GM21825 (cell line): ENCODE measurements around the gene NAPG.
"Not testable (repeated sequence)": the region's sequence is repeated elsewhere in the genome, so short reads cannot be mapped to it uniquely, and the experiment has no call there.

Source experiments
- ATAC-seq: cut with Tn5 transposase; IDR thresholded peaks from one replicate; pipeline ENCODE4 v1.9.1; 2021; ENCODE audit warnings: mild to moderate bottlenecking, moderate library complexity; ENCODE audit not compliant: unreplicated experiment

Gene NAPG

GRCh38 chr18:10525697-10526560 lies at the start of gene NAPG:
Gene NAPG, plus strand, starts transcription at chr18:10526027. Its CDS starts 76 bp downstream, at chr18:10526103.
- ATAC-seq, result peak; percentile 74

GRCh38 chr18:10476338-10476791 lies 49.5 kb upstream of the NAPG start:
- ATAC-seq, result no peak

- ATAC-seq, result no peak
Measured at GRCh38 chr18:10477121-10477862, 48.5 kb upstream of the NAPG start.

GRCh38 chr18:10477863-10478260 lies 48.0 kb upstream of the NAPG start:
- ATAC-seq, result no peak

- ATAC-seq, result no peak
Measured at GRCh38 chr18:10481831-10482230, 44.0 kb upstream of the NAPG start.

- ATAC-seq, result no peak
Measured at GRCh38 chr18:10482363-10482984, 43.4 kb upstream of the NAPG start.

GRCh38 chr18:10482985-10483949 lies 42.6 kb upstream of the NAPG start:
- peak; percentile 66 for ATAC-seq

GRCh38 chr18:10485475-10485874 lies 40.4 kb upstream of the NAPG start:
- no peak for ATAC-seq

GRCh38 chr18:10486362-10486761 lies 39.5 kb upstream of the NAPG start:
- ATAC-seq, result no peak

GRCh38 chr18:10487154-10487553 lies 38.7 kb upstream of the NAPG start:
- no peak for ATAC-seq

GRCh38 chr18:10488017-10488416 lies 37.8 kb upstream of the NAPG start:
- no peak for ATAC-seq

- peak; percentile 96 for ATAC-seq
Measured at GRCh38 chr18:10490401-10491165, 35.2 kb upstream of the NAPG start.

GRCh38 chr18:10495936-10496335 lies 29.9 kb upstream of the NAPG start:
- no peak for ATAC-seq

GRCh38 chr18:10497206-10497749 lies 28.5 kb upstream of the NAPG start:
- ATAC-seq, result no peak

GRCh38 chr18:10499230-10499629 lies 26.6 kb upstream of the NAPG start:
- ATAC-seq, result no peak

- ATAC-seq, result no peak
Measured at GRCh38 chr18:10500038-10500437, 25.8 kb upstream of the NAPG start.

- no peak for ATAC-seq
Measured at GRCh38 chr18:10504723-10505122, 21.1 kb upstream of the NAPG start.

GRCh38 chr18:10505892-10506291 lies 19.9 kb upstream of the NAPG start:
- not testable (repeated sequence) for ATAC-seq

GRCh38 chr18:10508591-10508990 lies 17.2 kb upstream of the NAPG start:
- ATAC-seq, result no peak
